CD8-positive, alpha-beta memory T cell (primary cell): Measurements from ENCODE around the gene NTNG1. TPM values are rescaled to one million over a fixed set of nuclear protein-coding genes. Genes with fewer than 3 reads are reported as not detected.

Source experiments
- CTCF ChIA-PET: fragments of 350-600 bp; sonication (Branson Sonifier 250); formaldehyde crosslinking; loops from one replicate; lab custom pipeline; 2021; ENCODE audit warnings: antibody characterized with exemption; lab: Charles Lee
- POLR2A ChIA-PET: fragments of 350-600 bp; sonication (Branson Sonifier 250); formaldehyde crosslinking; loops from one replicate; lab custom pipeline; 2021; ENCODE audit warnings: antibody characterized with exemption; lab: Charles Lee
- DNase-seq, 5 donors: peaks; one replicate each; pipeline versions ENCODE4 v3.0.0 to v3.0.0-alpha.2; 2020 to 2022; ENCODE audit warnings: mixed read lengths in 1 of 5
- H3K27ac ChIP-seq: one replicate; pipeline ENCODE4 v1.7.0; 2013; ENCODE audit warnings: low read depth, mild to moderate bottlenecking, low read length, moderate library complexity
- H3K27me3 ChIP-seq: 2 replicates; pipeline ENCODE4 v1.7.0; 2013; ENCODE audit warnings: low read length, mild to moderate bottlenecking; ENCODE audit not compliant: insufficient read depth, poor library complexity, severe bottlenecking
- H3K36me3 ChIP-seq: 2 replicates; pipeline ENCODE4 v1.7.0; 2013; ENCODE audit warnings: mild to moderate bottlenecking, low read length, moderate library complexity; ENCODE audit not compliant: insufficient read depth
- H3K4me1 ChIP-seq: 2 replicates; pipeline ENCODE4 v1.7.0; 2013; ENCODE audit warnings: mild to moderate bottlenecking, low read length, moderate library complexity; ENCODE audit not compliant: insufficient read depth
- H3K4me3 ChIP-seq: 2 replicates; pipeline ENCODE4 v1.7.0; 2013; ENCODE audit warnings: mild to moderate bottlenecking, low read length
- H3K9me3 ChIP-seq: 2 replicates; pipeline ENCODE4 v1.7.0; 2013; ENCODE audit warnings: mild to moderate bottlenecking, low read length
- H3K27ac Mint-ChIP-seq, 8 donors: one replicate each; pipeline ENCODE4 v1.8.0; 2020 to 2021; ENCODE audit warnings: mixed read lengths in 8 of 8, mild to moderate bottlenecking in 6 of 8, inconsistent platforms in 3 of 8, moderate library complexity in 3 of 8
- H3K27me3 Mint-ChIP-seq, 2 donors: one replicate each; pipeline ENCODE4 v1.8.0; 2020 to 2021; ENCODE audit warnings: mixed read lengths in 2 of 2, mild to moderate bottlenecking in 1 of 2, moderate library complexity in 1 of 2
- H3K36me3 Mint-ChIP-seq, 3 donors: one replicate each; pipeline ENCODE4 v1.8.0; 2020 to 2021; ENCODE audit warnings: mixed read lengths in 3 of 3, inconsistent platforms in 1 of 3, mild to moderate bottlenecking in 1 of 3
- H3K4me1 Mint-ChIP-seq, 3 donors: one replicate each; pipeline ENCODE4 v1.8.0; 2020 to 2021; ENCODE audit warnings: mixed read lengths in 3 of 3, inconsistent platforms in 1 of 3, mild to moderate bottlenecking in 1 of 3
- H3K4me3 Mint-ChIP-seq, 7 donors: one replicate each; pipeline ENCODE4 v1.8.0; 2020 to 2021; ENCODE audit warnings: mixed read lengths in 7 of 7, mild to moderate bottlenecking in 6 of 7, moderate library complexity in 4 of 7, inconsistent platforms in 2 of 7
- H3K9me3 Mint-ChIP-seq, 5 donors: one replicate each; pipeline ENCODE4 v1.8.0; 2020 to 2022; ENCODE audit warnings: mixed read lengths in 5 of 5, mild to moderate bottlenecking in 3 of 5, moderate library complexity in 2 of 5, inconsistent platforms in 1 of 5
- polyA plus RNA-seq: library from polyadenylated mRNA; unstranded; fragments of 300-500 nt; fragmentation: Illumina TruSeq; gene quantifications from one replicate; pipeline ENCODE4 v1.2.3, GENCODE V29; 2021
- total RNA-seq, 2 experiments: library from RNA; stranded (reverse); gene quantifications; one replicate each; pipeline ENCODE4 v1.2.3, GENCODE V29; 2021

Gene NTNG1
- total and polyA plus RNA-seq, 3 experiments from 2014 or later: not detected

- Mint-ChIP-seq H3K4me3 (no peak overlapping the region), H3K27me3 (peaks cover 1 to 6% of the 10 kb centered on the region in 2 donors), H3K36me3 (no peaks in the 10 kb centered on the region), H3K4me1 (no peaks in the 10 kb centered on the region), H3K27ac (no peak overlapping the region), H3K9me3 (no peaks in the 10 kb centered on the region)
- DNase-seq: no peak
- H3K4me1 ChIP-seq: no peaks in the 10 kb centered on the region
- no peaks in the 10 kb centered on the region for H3K9me3 ChIP-seq
- H3K36me3 ChIP-seq: no peaks in the 10 kb centered on the region
- ChIA-PET CTCF (no interaction called here), POLR2A (no interaction called here)
- no peaks in the 10 kb centered on the region for H3K27me3 ChIP-seq
- H3K27ac ChIP-seq: no peak overlapping the region
- no peak overlapping the region for H3K4me3 ChIP-seq
Measured at GRCh38 chr1:107433068-107433467, 292.2 kb downstream of the NTNG1 start.

- Mint-ChIP-seq H3K27me3 (peaks cover 3 to 6% of the 10 kb centered on the region in 2 donors), H3K4me3 (no peak overlapping the region), H3K36me3 (no peaks in the 10 kb centered on the region), H3K4me1 (no peaks in the 10 kb centered on the region), H3K9me3 (no peaks in the 10 kb centered on the region), H3K27ac (no peak overlapping the region)
- Histone ChIP-seq H3K36me3 (no peaks in the 10 kb centered on the region), H3K4me3 (no peak overlapping the region), H3K4me1 (no peaks in the 10 kb centered on the region), H3K27ac (no peak overlapping the region), H3K9me3 (no peaks in the 10 kb centered on the region), H3K27me3 (no peaks in the 10 kb centered on the region)
- no peak for DNase-seq
- ChIA-PET POLR2A (no interaction called here), CTCF (no interaction called here)
Measured at GRCh38 chr1:107433635-107434360, 293.0 kb downstream of the NTNG1 start.

- no peaks in the 10 kb centered on the region for H3K36me3 Mint-ChIP-seq
- Histone ChIP-seq H3K27me3 (no peaks in the 10 kb centered on the region), H3K4me3 (no peak overlapping the region), H3K36me3 (no peaks in the 10 kb centered on the region), H3K27ac (no peak overlapping the region), H3K4me1 (no peaks in the 10 kb centered on the region), H3K9me3 (no peaks in the 10 kb centered on the region)
- H3K4me1 Mint-ChIP-seq: no peaks in the 10 kb centered on the region
- no peaks in the 10 kb centered on the region for H3K9me3 Mint-ChIP-seq
- ChIA-PET POLR2A (no interaction called here), CTCF (no interaction called here)
- DNase-seq: no peak
- H3K27me3 Mint-ChIP-seq: peaks cover 1 to 6% of the 10 kb centered on the region in 2 donors
- H3K27ac Mint-ChIP-seq: no peak overlapping the region
- H3K4me3 Mint-ChIP-seq: no peak overlapping the region
Measured at GRCh38 chr1:107434361-107434693, 293.5 kb downstream of the NTNG1 start.

GRCh38 chr1:107436552-107437241 is 295.9 kb downstream of the NTNG1 start:
- no peak for DNase-seq
- ChIA-PET POLR2A (no interaction called here), CTCF (no interaction called here)
- Histone ChIP-seq H3K27ac (no peak overlapping the region), H3K36me3 (no peaks in the 10 kb centered on the region), H3K4me3 (no peak overlapping the region), H3K9me3 (no peaks in the 10 kb centered on the region), H3K4me1 (no peaks in the 10 kb centered on the region), H3K27me3 (no peaks in the 10 kb centered on the region)
- H3K4me1 Mint-ChIP-seq: no peaks in the 10 kb centered on the region
- no peak overlapping the region for H3K4me3 Mint-ChIP-seq
- H3K27me3 Mint-ChIP-seq: peaks cover 1 to 4% of the 10 kb centered on the region in 2 donors
- no peaks in the 10 kb centered on the region for H3K36me3 Mint-ChIP-seq
- H3K27ac Mint-ChIP-seq: no peak overlapping the region
- no peaks in the 10 kb centered on the region for H3K9me3 Mint-ChIP-seq

GRCh38 chr1:107439567-107439966 is 298.7 kb downstream of the NTNG1 start:
- ChIA-PET POLR2A (no interaction called here), CTCF (no interaction called here)
- H3K36me3 ChIP-seq: no peaks in the 10 kb centered on the region
- Mint-ChIP-seq H3K27ac (no peak overlapping the region), H3K4me1 (no peaks in the 10 kb centered on the region), H3K27me3 (peaks cover 3 to 4% of the 10 kb centered on the region in 2 donors), H3K4me3 (no peak overlapping the region), H3K36me3 (no peaks in the 10 kb centered on the region), H3K9me3 (no peaks in the 10 kb centered on the region)
- no peak overlapping the region for H3K4me3 ChIP-seq
- DNase-seq: no peak
- H3K9me3 ChIP-seq: no peaks in the 10 kb centered on the region
- no peaks in the 10 kb centered on the region for H3K4me1 ChIP-seq
- no peaks in the 10 kb centered on the region for H3K27me3 ChIP-seq
- no peak overlapping the region for H3K27ac ChIP-seq

- no peaks in the 10 kb centered on the region for H3K36me3 ChIP-seq
- no peak for DNase-seq
- H3K36me3 Mint-ChIP-seq: no peaks in the 10 kb centered on the region
- no peak overlapping the region for H3K4me3 ChIP-seq
- H3K4me1 Mint-ChIP-seq: no peaks in the 10 kb centered on the region
- no peak overlapping the region for H3K4me3 Mint-ChIP-seq
- H3K9me3 ChIP-seq: no peaks in the 10 kb centered on the region
- H3K27me3 Mint-ChIP-seq: peaks cover 3 to 4% of the 10 kb centered on the region in 2 donors
- no peaks in the 10 kb centered on the region for H3K4me1 ChIP-seq
- H3K27me3 ChIP-seq: no peaks in the 10 kb centered on the region
- H3K27ac ChIP-seq: no peak overlapping the region
- no peaks in the 10 kb centered on the region for H3K9me3 Mint-ChIP-seq
- POLR2A ChIA-PET: no interaction called here
- H3K27ac Mint-ChIP-seq: no peak overlapping the region
- CTCF ChIA-PET: no interaction called here
Measured at GRCh38 chr1:107442551-107442950, 301.7 kb downstream of the NTNG1 start.

GRCh38 chr1:107443027-107443426 is 302.2 kb downstream of the NTNG1 start:
- H3K9me3 ChIP-seq: no peaks in the 10 kb centered on the region
- Mint-ChIP-seq H3K27me3 (peaks cover 3 to 4% of the 10 kb centered on the region in 2 donors), H3K4me3 (no peak overlapping the region), H3K9me3 (no peaks in the 10 kb centered on the region), H3K4me1 (no peaks in the 10 kb centered on the region), H3K27ac (no peak overlapping the region), H3K36me3 (no peaks in the 10 kb centered on the region)
- H3K27ac ChIP-seq: no peak overlapping the region
- CTCF ChIA-PET: no interaction called here
- H3K27me3 ChIP-seq: no peaks in the 10 kb centered on the region
- H3K4me1 ChIP-seq: no peaks in the 10 kb centered on the region
- H3K4me3 ChIP-seq: no peak overlapping the region
- no peak for DNase-seq
- POLR2A ChIA-PET: no interaction called here
- H3K36me3 ChIP-seq: no peaks in the 10 kb centered on the region

- H3K27ac Mint-ChIP-seq: no peak overlapping the region
- H3K4me3 Mint-ChIP-seq: no peak overlapping the region
- no peaks in the 10 kb centered on the region for H3K9me3 Mint-ChIP-seq
- peaks cover 2 to 4% of the 10 kb centered on the region in 2 donors for H3K27me3 Mint-ChIP-seq
- H3K36me3 Mint-ChIP-seq: no peaks in the 10 kb centered on the region
- DNase-seq: no peak
- no peaks in the 10 kb centered on the region for H3K36me3 ChIP-seq
- no peaks in the 10 kb centered on the region for H3K9me3 ChIP-seq
- H3K27ac ChIP-seq: no peak overlapping the region
- CTCF ChIA-PET: no interaction called here
- H3K27me3 ChIP-seq: no peaks in the 10 kb centered on the region
- H3K4me1 ChIP-seq: no peaks in the 10 kb centered on the region
- POLR2A ChIA-PET: no interaction called here
- H3K4me3 ChIP-seq: no peak overlapping the region
- H3K4me1 Mint-ChIP-seq: no peaks in the 10 kb centered on the region
Measured at GRCh38 chr1:107443860-107444259, 303.0 kb downstream of the NTNG1 start.
